Fibroblast of upper back skin (primary cell): ENCODE results near the gene ZNF668.
A peak's percentile ranks its signal among the peaks of the same experiment; 100 is the strongest.
"Not testable (repeated sequence)": the region's sequence is repeated elsewhere in the genome, so short reads cannot be mapped to it uniquely, and the experiment has no call there.

Source experiments
- DNase-seq: peaks from one replicate; pipeline ENCODE4 v3.0.0-alpha.2; 2013

The ZNF668 gene

GRCh38 chr16:31100876-31101641 is 27.0 kb upstream of the ZNF668 start:
- DNase-seq, result not testable (repeated sequence)

GRCh38 chr16:31099860-31100638 is 26.0 kb upstream of the ZNF668 start:
- peak; percentile 16 for DNase-seq

GRCh38 chr16:31094424-31095120 is 20.5 kb upstream of the ZNF668 start, which contains the start of gene VKORC1:
TSS of gene VKORC1 (minus strand) at chr16:31094797. CDS start at chr16:31094729, 68 bp downstream.
- DNase-seq, result peak; percentile 98

DNA sequence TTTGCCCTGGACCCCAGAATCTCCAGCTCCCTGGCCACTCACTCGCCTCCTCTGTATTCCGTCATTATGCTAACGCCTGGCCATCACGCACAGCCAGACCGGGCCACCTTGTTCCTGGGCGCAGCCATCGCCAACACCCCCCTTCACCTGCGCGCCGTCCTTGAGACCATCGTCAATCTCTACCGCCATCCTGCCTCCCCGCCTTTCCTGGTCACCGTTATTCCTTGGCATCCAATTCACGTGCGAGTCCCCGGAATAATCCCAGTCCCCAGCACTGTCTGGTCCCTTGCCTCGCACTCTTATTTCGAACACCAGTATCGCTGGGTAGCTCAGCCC is 20.0 kb upstream of the ZNF668 start:
- no peak for DNase-seq

DNA sequence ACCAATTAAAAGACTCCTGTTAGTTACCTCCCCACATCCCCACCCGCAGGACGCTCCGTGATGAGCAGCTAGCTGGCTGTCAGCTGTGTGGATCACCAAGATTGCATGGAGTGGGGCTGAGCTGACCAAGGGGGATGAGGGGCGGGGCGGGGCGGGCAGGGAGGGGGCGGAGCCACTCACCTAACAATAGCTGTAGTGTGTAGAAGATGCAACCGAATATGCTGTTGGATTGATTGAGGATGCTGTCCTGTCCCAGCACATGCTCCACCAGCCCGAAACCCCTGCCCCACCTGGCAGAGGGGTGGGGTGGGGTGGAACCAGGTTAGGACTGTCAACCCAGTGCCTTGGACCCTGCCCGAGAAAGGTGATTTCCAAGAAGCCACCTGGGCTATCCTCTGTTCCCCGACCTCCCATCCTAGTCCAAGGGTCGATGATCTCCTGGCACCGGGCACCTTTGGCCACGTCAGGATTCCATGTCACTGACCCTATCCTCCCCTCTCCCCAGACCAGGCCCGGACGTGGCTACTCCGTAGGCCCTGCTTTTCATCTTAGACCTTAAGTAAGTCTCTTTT is 19.2 kb upstream of the ZNF668 start:
- DNase-seq, result peak; percentile 49

DNA sequence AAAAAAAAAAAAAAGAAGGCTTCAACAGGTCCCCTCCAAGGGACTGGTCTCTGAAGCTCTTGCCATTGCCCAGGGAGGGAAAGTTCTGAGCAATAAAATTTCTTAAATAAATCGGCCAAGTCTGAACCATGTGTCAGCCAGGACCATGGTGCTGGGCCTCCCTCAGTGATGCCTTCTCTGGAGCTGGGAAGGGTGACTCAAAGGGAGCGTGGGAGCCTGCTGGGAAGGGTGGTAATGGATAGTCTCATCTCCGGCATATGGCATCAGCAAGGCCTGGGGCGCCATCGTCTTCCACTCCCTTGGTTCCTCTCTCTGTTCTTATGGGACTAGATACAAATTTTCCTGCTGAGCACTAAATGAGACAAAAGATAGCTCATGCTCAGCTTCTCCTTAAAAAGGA is 18.3 kb upstream of the ZNF668 start:
- no peak for DNase-seq

DNA sequence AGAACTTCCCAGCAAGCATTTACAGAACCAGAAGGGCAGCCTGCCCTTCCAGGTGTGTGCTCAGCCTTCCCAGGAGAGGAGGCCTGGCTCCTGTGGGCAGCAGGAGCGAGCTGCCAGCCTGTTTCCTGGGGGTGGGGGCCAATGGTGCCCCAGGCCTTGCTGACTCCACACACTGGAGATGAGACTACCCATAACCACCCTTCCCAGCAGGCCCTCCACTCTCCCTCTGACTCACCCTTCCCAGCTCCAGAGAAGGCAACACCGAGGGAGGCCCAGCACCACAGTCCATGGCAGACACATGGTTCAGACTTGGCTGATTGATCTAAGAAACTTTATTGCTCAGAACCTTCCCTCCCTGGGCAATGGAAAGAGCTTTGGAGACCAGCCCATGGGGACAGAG is 16.5 kb upstream of the ZNF668 start:
- peak; percentile 45 for DNase-seq

GRCh38 chr16:31089199-31089598 is 15.2 kb upstream of the ZNF668 start:
- no peak for DNase-seq

GRCh38 chr16:31088459-31089183 is 14.6 kb upstream of the ZNF668 start, which contains the start of gene PRSS53:
TSS of gene PRSS53 (minus strand) at chr16:31088943. CDS start at chr16:31088809, 134 bp downstream.
- no peak for DNase-seq

DNA sequence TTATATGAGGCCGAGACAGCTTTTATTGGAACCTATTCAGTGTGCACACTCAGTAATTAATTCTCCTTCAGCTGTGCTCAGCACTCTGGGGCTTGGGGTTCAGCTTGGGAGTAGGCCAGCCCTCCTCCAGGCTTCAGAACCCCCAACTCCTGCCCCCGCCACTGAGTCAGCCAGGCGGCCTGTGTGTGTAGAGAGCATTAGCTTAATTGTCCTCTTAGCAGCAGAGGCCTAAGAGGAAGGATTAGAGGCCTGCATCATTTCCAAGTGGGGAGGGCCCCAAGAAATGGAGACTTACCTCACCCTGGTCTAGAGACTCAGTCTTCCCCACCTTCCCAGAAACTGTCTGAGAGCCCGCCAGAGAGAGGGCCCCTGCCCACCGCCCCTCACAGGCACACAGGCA is 13.9 kb upstream of the ZNF668 start:
- no peak for DNase-seq

GRCh38 chr16:31087481-31087880 is 13.4 kb upstream of the ZNF668 start:
- no peak for DNase-seq

- no peak for DNase-seq
These were observed 12.5 kb upstream of the ZNF668 start for GRCh38 chr16:31086629-31086906.

- DNase-seq, result no peak
These were observed 12.0 kb upstream of the ZNF668 start for GRCh38 chr16:31085873-31086628.

GRCh38 chr16:31085411-31085810 is 11.4 kb upstream of the ZNF668 start:
- no peak for DNase-seq

DNA sequence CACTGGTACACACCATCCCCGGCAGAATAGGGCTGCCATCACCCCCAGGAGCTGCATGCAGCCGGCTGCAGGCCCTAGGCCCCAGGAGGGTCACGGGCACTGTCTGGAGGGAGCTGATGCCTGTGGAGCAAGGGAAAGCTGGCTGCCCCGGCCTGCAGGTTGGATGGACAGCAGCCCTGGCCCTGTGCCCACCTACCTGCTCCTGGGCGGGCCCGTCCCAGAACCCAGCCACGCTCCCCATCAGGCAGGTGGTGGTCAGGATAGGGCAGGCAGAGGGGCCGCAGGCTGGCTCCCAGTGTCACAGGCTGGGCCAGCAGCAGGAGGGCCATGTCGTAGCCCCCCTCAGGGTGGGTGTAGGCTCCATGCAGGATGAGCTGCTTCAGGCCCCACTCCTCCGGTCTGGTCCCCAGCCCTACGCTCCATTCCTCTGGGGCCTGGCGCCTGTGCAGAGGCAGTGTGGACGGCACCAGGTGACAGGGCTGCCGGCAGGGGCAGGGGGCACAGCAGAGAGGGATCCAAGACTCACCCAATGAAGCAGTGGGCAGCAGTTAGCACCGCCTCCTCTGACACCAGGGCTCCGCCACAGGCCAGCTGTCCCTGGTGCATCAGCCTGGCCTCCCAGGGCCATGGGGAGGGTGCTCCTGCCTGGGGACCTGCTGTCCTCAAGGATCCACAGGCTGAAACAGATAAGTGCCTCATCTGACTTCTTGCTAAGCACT is 10.7 kb upstream of the ZNF668 start:
- DNase-seq, result no peak

GRCh38 chr16:31083981-31084380 is 9.9 kb upstream of the ZNF668 start:
- no peak for DNase-seq

DNA sequence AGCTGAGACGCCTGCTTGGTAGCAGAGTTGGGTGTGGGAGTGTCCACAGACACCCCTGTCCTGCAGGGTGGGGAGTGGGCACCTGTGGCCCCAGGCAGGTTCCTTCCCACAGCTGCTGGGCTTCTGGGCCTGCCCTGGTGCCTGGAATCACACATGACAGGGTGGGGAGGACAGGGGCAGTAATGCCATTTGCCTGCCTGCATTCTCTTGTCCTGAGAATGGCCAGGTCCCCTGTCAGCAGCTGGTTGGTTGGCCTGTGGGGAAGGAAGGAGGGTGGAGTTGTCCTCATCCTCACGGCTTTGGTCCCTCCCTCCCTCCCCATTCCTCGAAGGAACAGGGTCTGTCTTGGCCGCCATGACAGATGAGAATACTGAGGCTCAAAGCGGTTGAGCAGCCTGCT is 9.5 kb upstream of the ZNF668 start:
- DNase-seq, result no peak

GRCh38 chr16:31083081-31083480 is 9.0 kb upstream of the ZNF668 start:
- DNase-seq, result no peak

- no peak for DNase-seq
These were observed 8.5 kb upstream of the ZNF668 start for GRCh38 chr16:31082368-31083045.

DNA sequence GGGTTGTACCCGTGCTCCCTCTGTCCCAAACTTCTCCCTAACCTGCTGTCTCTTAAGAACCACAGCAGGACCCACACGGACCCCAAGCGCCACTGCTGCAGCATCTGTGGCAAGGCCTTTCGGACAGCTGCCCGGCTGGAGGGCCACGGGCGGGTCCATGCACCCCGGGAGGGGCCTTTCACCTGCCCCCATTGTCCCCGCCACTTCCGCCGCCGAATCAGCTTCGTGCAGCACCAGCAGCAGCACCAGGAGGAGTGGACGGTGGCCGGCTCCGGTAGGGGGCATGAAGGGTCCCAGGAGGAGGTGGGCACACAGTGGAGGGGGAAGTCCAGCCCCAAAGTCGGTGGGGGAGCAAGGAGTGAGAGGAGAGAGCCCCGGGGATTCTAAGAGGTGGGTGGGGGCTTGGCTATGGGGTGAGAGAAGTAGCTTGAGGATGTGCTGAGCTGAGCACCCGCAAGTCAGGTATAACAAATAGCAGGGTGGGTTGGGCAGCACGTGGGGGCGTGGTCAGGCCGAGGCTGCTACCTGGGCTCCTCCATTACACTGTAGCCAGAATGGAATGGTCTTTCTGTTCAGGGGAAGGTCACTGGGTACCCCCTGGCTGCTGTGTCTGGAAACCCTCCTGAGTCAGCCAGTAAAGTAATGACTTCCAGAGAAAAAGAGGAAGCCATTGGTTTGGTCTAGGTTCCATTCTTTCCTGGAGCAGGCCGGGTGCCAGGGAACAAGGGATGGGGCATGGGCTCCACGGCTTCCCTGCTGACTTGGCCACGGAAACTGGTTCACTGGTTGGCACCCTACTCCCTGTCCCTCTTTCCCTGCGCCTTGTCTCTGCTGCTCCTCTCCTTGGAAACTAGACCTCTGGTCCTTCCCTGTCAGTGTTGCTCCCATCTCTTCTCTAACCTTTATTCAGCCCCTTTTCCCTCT is 7.7 kb upstream of the ZNF668 start:
- DNase-seq, result no peak
